H9 (cell line): ENCODE measurements around the gene SEC16B. TPM values are rescaled to one million over a fixed set of nuclear protein-coding genes. Genes with fewer than 3 reads are reported as not detected.

Source experiments
- DNase-seq: peaks from one replicate; pipeline ENCODE4 v3.0.0-alpha.2; 2017
- H2AFZ ChIP-seq: one replicate; pipeline ENCODE4 v1.6.1; 2013; ENCODE audit warnings: mild to moderate bottlenecking, low read length, control low read depth, moderate library complexity
- H2AK5ac ChIP-seq: 2 replicates; pipeline ENCODE4 v1.6.1; 2013; ENCODE audit warnings: low read length, control low read depth, mixed read lengths; ENCODE audit not compliant: insufficient read length
- H2BK120ac ChIP-seq: one replicate; pipeline ENCODE4 v1.6.1; 2013; ENCODE audit warnings: low read depth, mild to moderate bottlenecking, low read length, control low read depth, inconsistent platforms; ENCODE audit not compliant: poor library complexity, severe bottlenecking
- H2BK12ac ChIP-seq: 2 replicates; pipeline ENCODE4 v1.6.1; 2013; ENCODE audit warnings: low read length, control low read depth, mixed read lengths, low read depth; ENCODE audit not compliant: insufficient read length
- H2BK15ac ChIP-seq: 2 replicates; pipeline ENCODE4 v1.6.1; 2013; ENCODE audit warnings: low read depth, low read length, control low read depth
- H2BK20ac ChIP-seq: one replicate; pipeline ENCODE4 v1.6.1; 2013; ENCODE audit warnings: low read depth, mild to moderate bottlenecking, low read length, control low read depth, inconsistent platforms; ENCODE audit not compliant: poor library complexity, severe bottlenecking
- H2BK5ac ChIP-seq: 2 replicates; pipeline ENCODE4 v1.6.1; 2013; ENCODE audit warnings: low read length, control low read depth, mixed read lengths; ENCODE audit not compliant: insufficient read length
- H3K14ac ChIP-seq: 2 replicates; pipeline ENCODE4 v1.6.1; 2013; ENCODE audit warnings: low read length, control low read depth; ENCODE audit not compliant: insufficient read depth
- H3K18ac ChIP-seq: 2 replicates; pipeline ENCODE4 v1.6.1; 2013; ENCODE audit warnings: low read depth, mild to moderate bottlenecking, mixed read lengths, low read length, control low read depth; ENCODE audit not compliant: insufficient read length
- H3K23ac ChIP-seq: 2 replicates; pipeline ENCODE4 v1.6.1; 2013; ENCODE audit warnings: low read length, control low read depth, mixed read lengths, low read depth; ENCODE audit not compliant: insufficient read length
- H3K23me2 ChIP-seq: 2 replicates; pipeline ENCODE4 v1.6.1; 2013; ENCODE audit warnings: low read depth, mild to moderate bottlenecking, mixed read lengths, low read length, control low read depth; ENCODE audit not compliant: insufficient read length, poor library complexity, severe bottlenecking
- H3K27ac ChIP-seq: 2 replicates; pipeline ENCODE4 v1.5.1; 2013; ENCODE audit warnings: low read length, control low read depth, mixed read lengths, low read depth; ENCODE audit not compliant: insufficient read length
- H3K27me3 ChIP-seq: 2 replicates; pipeline ENCODE4 v1.6.1; 2013; ENCODE audit warnings: low read length, control low read depth, inconsistent platforms; ENCODE audit not compliant: insufficient read depth
- H3K4ac ChIP-seq: 2 replicates; pipeline ENCODE4 v1.6.1; 2013; ENCODE audit warnings: low read depth, mild to moderate bottlenecking, control low read depth, inconsistent platforms, low read length, moderate library complexity
- H3K4me1 ChIP-seq: 2 replicates; pipeline ENCODE4 v1.6.1; 2013; ENCODE audit warnings: low read length, control low read depth, inconsistent platforms; ENCODE audit not compliant: insufficient read depth
- H3K4me2 ChIP-seq: 2 replicates; pipeline ENCODE4 v1.6.1; 2013; ENCODE audit warnings: low read length, control low read depth, mixed read lengths; ENCODE audit not compliant: insufficient read length, insufficient read depth
- H3K56ac ChIP-seq: 2 replicates; pipeline ENCODE4 v1.6.1; 2013; ENCODE audit warnings: low read depth, mild to moderate bottlenecking, mixed read lengths, low read length, control low read depth; ENCODE audit not compliant: insufficient read length
- H3K79me1 ChIP-seq: 2 replicates; pipeline ENCODE4 v1.6.1; 2013; ENCODE audit warnings: low read depth, mild to moderate bottlenecking, moderate library complexity, low read length, control low read depth, inconsistent platforms; ENCODE audit not compliant: insufficient read depth, poor library complexity, severe bottlenecking
- H3K79me2 ChIP-seq: 2 replicates; pipeline ENCODE4 v1.6.1; 2013; ENCODE audit warnings: low read length, control low read depth, inconsistent platforms; ENCODE audit not compliant: insufficient read depth
- H3K9ac ChIP-seq: 2 replicates; pipeline ENCODE4 v1.6.1; 2013; ENCODE audit warnings: low read length, control low read depth, mixed read lengths; ENCODE audit not compliant: insufficient read length; ENCODE audit errors: extremely low read depth
- H3K9me3 ChIP-seq: one replicate; pipeline ENCODE4 v1.6.1; 2013; ENCODE audit warnings: low read depth, low read length, inconsistent platforms; ENCODE audit not compliant: control insufficient read depth
- H3T11ph ChIP-seq: one replicate; pipeline ENCODE4 v1.6.1; 2013; ENCODE audit warnings: mild to moderate bottlenecking, low read length, control low read depth, inconsistent platforms
- H4K20me1 ChIP-seq: one replicate; pipeline ENCODE4 v1.6.1; 2013; ENCODE audit not compliant: control insufficient read depth, insufficient read length, insufficient read depth
- H4K5ac ChIP-seq: 2 replicates; pipeline ENCODE4 v1.6.1; 2013; ENCODE audit warnings: low read depth, mild to moderate bottlenecking, mixed read lengths, low read length, control low read depth; ENCODE audit not compliant: insufficient read length
- H4K8ac ChIP-seq: replicated peaks from 2 replicates; pipeline ENCODE4 v1.6.1; 2013; ENCODE audit warnings: low read length, control low read depth, mixed read lengths, low read depth; ENCODE audit not compliant: insufficient read length
- H4K91ac ChIP-seq: 2 replicates; pipeline ENCODE4 v1.6.1; 2013; ENCODE audit warnings: low read depth, mild to moderate bottlenecking, moderate library complexity, mixed read lengths, low read length, control low read depth; ENCODE audit not compliant: insufficient read length
- H3K27ac Mint-ChIP-seq, 3 experiments: 2 replicates in 2 of 3; 3 replicates in 1 of 3; pipeline ENCODE4 v1.8.0; 2020 to 2021; ENCODE audit warnings: mixed read lengths in 3 of 3, mild to moderate bottlenecking in 1 of 3, moderate library complexity in 1 of 3
- H3K27me3 Mint-ChIP-seq: 2 replicates; pipeline ENCODE4 v1.8.0; 2021; ENCODE audit warnings: low read depth, mild to moderate bottlenecking, moderate library complexity, mixed read lengths
- H3K36me3 Mint-ChIP-seq, 3 experiments: 2 replicates in 2 of 3; 3 replicates in 1 of 3; pipeline ENCODE4 v1.8.0; 2020 to 2021; ENCODE audit warnings: low read depth in 3 of 3, mixed read lengths in 3 of 3; ENCODE audit not compliant: insufficient read depth in 1 of 3
- H3K4me1 Mint-ChIP-seq, 2 experiments: 2 replicates each; pipeline ENCODE4 v1.8.0; 2020; ENCODE audit warnings: mixed read lengths in 2 of 2
- H3K4me3 Mint-ChIP-seq, 2 experiments: 2 replicates in 1 of 2; 3 replicates in 1 of 2; pipeline ENCODE4 v1.8.0; 2020 to 2021; ENCODE audit warnings: mild to moderate bottlenecking in 2 of 2, mixed read lengths in 2 of 2, moderate library complexity in 1 of 2
- H3K9me3 Mint-ChIP-seq, 2 experiments: 2 replicates in 1 of 2; 3 replicates in 1 of 2; pipeline ENCODE4 v1.8.0; 2020; ENCODE audit warnings: mild to moderate bottlenecking in 2 of 2, mixed read lengths in 2 of 2, moderate library complexity in 1 of 2
- CTCF ChIP-seq: fragments of 200-600 bp; sonication (generic); conservative IDR thresholded peaks from 3 replicates; pipeline ENCODE4 v1.8.0; 2021; ENCODE audit warnings: antibody characterized with exemption, mild to moderate bottlenecking
- WGBS: extraction: QIAGEN DNeasy Blood & Tissue Kit; methylation state at CpG from one replicate; pipeline ENCODE4 v1.1.7; 2013; ENCODE audit warnings: missing lambda C conversion rate, low lambda C conversion rate, mixed read lengths; ENCODE audit not compliant: insufficient read length; ENCODE audit errors: extremely low coverage; 5-methylcytosine and 5-hydroxymethylcytosine counted together
- total RNA-seq: library from RNA; stranded (reverse); gene quantifications from 2 replicates; pipeline ENCODE4 v1.2.1, GENCODE V29; 2021

SEC16B gene
- total RNA-seq, 1 experiment from 2014 or later: 0.83 TPM

- H3K18ac ChIP-seq: no peak overlapping the region
- no peak overlapping the region for H2BK12ac ChIP-seq
- H3K9ac ChIP-seq: no peak overlapping the region
- no peaks in the 10 kb centered on the region for H3K4me1 ChIP-seq
- H4K20me1 ChIP-seq: no peaks in the 10 kb centered on the region
- peak; percentile 55; the same call in 2 of the 3 replicates for TF ChIP-seq CTCF
- no peak overlapping the region for H3K56ac ChIP-seq
- no peak overlapping the region for H3K4me2 ChIP-seq
- H3K36me3 Mint-ChIP-seq: no peaks in the 10 kb centered on the region; a peak in 1 of 7 replicates
- WGBS: no CpG with 5 or more reads among the region's 2 CpGs
- H3K23me2 ChIP-seq: no peaks in the 10 kb centered on the region
- no peak for DNase-seq
- no peaks in the 10 kb centered on the region for H3K27me3 ChIP-seq
- H3K79me2 ChIP-seq: no peaks in the 10 kb centered on the region
- H3K9me3 ChIP-seq: no peaks in the 10 kb centered on the region
- peaks cover 13 to 16% of the 10 kb centered on the region in 2 experiments for H3K4me1 Mint-ChIP-seq
- no peak overlapping the region for H4K91ac ChIP-seq
- no peak overlapping the region for H4K5ac ChIP-seq
- no peak overlapping the region for H4K8ac ChIP-seq
- H2BK120ac ChIP-seq: no peak overlapping the region
- no peaks in the 10 kb centered on the region; the same call in 1 of the 2 replicates for H3K27me3 Mint-ChIP-seq
- H3T11ph ChIP-seq: no peak overlapping the region
- H2BK5ac ChIP-seq: no peak overlapping the region
- H2BK15ac ChIP-seq: no peak overlapping the region
- no peak overlapping the region for H2BK20ac ChIP-seq
- no peak overlapping the region for H2AFZ ChIP-seq
- H3K9me3 Mint-ChIP-seq: no peaks in the 10 kb centered on the region
- H3K4me3 Mint-ChIP-seq: no peak overlapping the region
- H3K4ac ChIP-seq: no peak overlapping the region
- no peak overlapping the region for H3K27ac ChIP-seq
- H3K27ac Mint-ChIP-seq: no peak overlapping the region
- no peak overlapping the region for H3K14ac ChIP-seq
- H3K79me1 ChIP-seq: no peaks in the 10 kb centered on the region
- no peak overlapping the region for H2AK5ac ChIP-seq
- H3K23ac ChIP-seq: no peak overlapping the region
These were observed 41.7 kb downstream of the SEC16B start for GRCh38 chr1:177928194-177928593.
